Left kidney (tissue), 8 donors: ENCODE results near the gene ST8SIA2. TPM values are rescaled to one million over a fixed set of nuclear protein-coding genes. Genes with fewer than 3 reads are reported as not detected.

Experiments
- DNase-seq: peaks from one replicate; pipeline ENCODE4 v3.0.0-alpha.2; 2013
- long read RNA-seq, 8 donors: transcript quantifications; one replicate each; lab custom pipeline, GENCODE V29; 2026
- polyA plus RNA-seq: library from polyadenylated mRNA; unstranded; fragments of 120-200 nt; gene quantifications from one replicate; pipeline ENCODE4 v1.2.1, GENCODE V29; 2013; ENCODE audit not compliant: insufficient read length

The ST8SIA2 gene
- polyA plus RNA-seq: 5.3 TPM
- long read RNA-seq, donor 1, full-length matches to known transcripts: 2 of 2 reads
- long read RNA-seq, donor 1, partial matches to known transcripts: 0 of 2 reads
- long read RNA-seq, donor 1, other reads (novel, unspliced or antisense): 0 of 2 reads
- long read RNA-seq, donor 2, full-length matches to known transcripts: 2 of 2 reads
- long read RNA-seq, donor 2, partial matches to known transcripts: 0 of 2 reads
- long read RNA-seq, donor 2, other reads (novel, unspliced or antisense): 0 of 2 reads
- long read RNA-seq, donor 3, full-length matches to known transcripts: 1 of 1 reads
- long read RNA-seq, donor 3, partial matches to known transcripts: 0 of 1 reads
- long read RNA-seq, donor 3, other reads (novel, unspliced or antisense): 0 of 1 reads
- long read RNA-seq, donor 4: 0 reads
- long read RNA-seq, donor 5: 0 reads
- long read RNA-seq, donor 6, full-length matches to known transcripts: 1 of 1 reads
- long read RNA-seq, donor 6, partial matches to known transcripts: 0 of 1 reads
- long read RNA-seq, donor 6, other reads (novel, unspliced or antisense): 0 of 1 reads
- long read RNA-seq, donor 7: 0 reads
- long read RNA-seq, donor 8: 0 reads

- DNase-seq: no peak
Observed at GRCh38 chr15:92393071-92393979, at the start of gene ST8SIA2. Gene ST8SIA2 (plus strand): TSS chr15:92393881. CDS start chr15:92394065, 184 bp downstream.

- DNase-seq: no peak
Observed at GRCh38 chr15:92343924-92344643, 49.6 kb upstream of the ST8SIA2 start.

DNA sequence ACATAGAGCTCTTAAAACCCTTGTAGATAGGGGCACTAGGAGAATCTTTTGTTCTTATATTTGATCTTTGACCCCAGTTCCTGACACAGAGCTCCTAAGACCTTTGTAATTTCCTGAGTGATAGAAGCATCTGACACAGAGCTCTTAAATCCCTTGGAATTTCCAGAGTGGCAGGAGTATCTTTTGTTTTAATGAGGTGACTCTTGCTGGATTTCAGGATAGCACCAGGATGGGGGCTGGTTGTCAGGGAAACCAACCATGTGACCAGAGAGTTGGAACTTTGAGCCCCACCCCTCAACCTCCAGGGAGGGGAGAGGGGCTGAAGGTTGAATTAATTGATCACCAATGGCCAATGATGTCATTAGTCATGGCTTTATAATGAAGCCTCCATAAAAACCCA, 47.6 kb upstream of the ST8SIA2 start:
- DNase-seq: no peak

- no peak for DNase-seq
Observed at GRCh38 chr15:92355307-92355706, 38.4 kb upstream of the ST8SIA2 start.

- DNase-seq: no peak
Observed at GRCh38 chr15:92361321-92362000, 32.2 kb upstream of the ST8SIA2 start.

- no peak for DNase-seq
Observed at GRCh38 chr15:92362001-92362350, 31.7 kb upstream of the ST8SIA2 start.

DNA sequence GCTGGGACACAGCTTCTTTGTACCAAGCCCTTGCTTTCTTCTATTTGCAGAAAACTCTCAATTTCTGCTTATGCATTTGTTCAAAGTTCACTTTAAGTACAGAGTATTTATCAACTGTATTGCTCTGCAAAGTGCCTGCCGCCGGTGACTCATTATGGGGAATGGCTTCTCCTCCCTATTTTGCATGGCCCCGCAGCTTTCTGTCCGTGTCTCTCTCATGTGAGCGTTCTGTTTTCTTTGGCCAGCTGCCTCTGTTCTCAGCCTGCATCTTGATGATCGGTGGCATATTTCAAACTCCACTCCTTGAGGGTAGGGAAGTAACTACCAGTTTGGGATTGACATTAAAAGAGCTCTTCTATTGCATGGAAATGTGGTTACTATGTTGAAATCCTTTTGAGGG, 28.6 kb upstream of the ST8SIA2 start:
- no peak for DNase-seq

DNA sequence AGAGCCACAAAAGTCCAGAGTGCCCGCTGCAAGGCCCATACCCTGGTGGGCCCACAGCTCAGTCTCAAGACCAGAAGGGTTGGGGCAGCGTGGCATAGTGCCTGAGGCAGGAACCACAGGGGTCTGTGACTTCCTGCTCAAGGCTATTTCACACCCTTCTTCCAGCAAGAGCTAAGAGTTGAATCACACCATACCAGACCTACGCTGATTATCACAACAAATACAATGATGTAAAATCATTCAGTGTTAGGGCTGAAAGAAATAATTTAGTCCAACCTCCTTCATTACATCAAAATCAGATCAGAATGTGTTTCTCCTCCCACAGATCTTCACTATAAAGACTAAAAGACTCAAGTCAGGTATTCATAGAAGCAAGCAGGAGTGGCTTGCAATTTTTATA, 27.8 kb upstream of the ST8SIA2 start:
- no peak for DNase-seq

DNA sequence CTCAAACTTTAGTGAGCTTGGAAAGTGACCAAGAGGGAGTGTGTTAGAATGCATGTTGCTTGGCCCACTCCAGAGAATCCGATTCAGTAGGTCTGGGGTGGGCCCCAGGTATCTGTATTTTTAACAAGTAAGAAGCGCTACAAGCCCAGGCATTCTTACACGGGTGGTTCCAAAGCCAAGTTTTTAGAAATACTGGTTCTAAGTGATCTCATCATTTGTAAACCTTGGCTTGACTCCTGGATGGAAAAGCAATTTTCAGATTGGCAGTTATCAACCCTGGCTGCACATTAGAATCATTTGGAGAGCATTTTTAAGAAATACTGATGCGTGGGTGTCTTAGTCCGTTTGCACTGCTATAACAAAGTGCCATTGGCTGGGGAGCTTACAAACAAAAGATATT, 27.3 kb upstream of the ST8SIA2 start:
- DNase-seq: no peak

DNA sequence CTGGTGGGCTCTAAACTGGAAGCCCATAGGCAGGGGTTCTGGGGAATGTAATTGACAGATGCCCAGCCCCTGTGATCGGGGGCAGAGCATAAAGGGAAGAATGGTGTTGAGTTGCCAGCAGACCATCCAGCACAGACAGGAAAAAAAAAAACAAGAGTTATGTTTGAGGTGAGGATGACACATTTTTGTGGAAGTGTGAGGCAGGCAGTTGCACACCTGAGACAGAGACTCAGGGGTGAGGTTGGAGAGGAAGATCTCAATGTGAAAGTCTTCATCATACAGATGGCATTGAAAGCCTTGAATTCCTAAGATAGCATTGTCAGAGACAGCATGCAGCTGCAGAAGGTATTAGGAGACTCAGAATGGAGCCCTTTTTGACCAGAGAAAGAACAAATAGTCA, 18.6 kb upstream of the ST8SIA2 start:
- DNase-seq: no peak

DNA sequence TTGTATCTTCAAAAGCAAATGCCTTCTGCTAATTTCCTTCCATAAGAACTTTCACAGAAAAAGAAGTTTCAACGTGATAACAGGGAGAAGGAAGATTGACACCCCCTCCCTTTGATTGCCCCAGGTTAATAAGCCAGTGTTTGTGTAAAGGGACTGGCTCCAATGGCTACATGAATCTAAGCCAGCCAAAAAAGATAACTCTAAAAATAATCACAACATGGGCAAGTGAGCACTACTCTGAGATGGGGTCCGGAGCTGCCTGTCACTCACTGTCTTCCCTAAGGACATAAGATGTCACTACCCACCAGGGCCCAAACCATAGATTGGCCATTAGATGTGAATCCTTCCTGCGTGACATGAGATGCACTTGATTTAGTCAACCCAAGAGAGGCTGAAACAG, 17.6 kb upstream of the ST8SIA2 start:
- DNase-seq: no peak

DNA sequence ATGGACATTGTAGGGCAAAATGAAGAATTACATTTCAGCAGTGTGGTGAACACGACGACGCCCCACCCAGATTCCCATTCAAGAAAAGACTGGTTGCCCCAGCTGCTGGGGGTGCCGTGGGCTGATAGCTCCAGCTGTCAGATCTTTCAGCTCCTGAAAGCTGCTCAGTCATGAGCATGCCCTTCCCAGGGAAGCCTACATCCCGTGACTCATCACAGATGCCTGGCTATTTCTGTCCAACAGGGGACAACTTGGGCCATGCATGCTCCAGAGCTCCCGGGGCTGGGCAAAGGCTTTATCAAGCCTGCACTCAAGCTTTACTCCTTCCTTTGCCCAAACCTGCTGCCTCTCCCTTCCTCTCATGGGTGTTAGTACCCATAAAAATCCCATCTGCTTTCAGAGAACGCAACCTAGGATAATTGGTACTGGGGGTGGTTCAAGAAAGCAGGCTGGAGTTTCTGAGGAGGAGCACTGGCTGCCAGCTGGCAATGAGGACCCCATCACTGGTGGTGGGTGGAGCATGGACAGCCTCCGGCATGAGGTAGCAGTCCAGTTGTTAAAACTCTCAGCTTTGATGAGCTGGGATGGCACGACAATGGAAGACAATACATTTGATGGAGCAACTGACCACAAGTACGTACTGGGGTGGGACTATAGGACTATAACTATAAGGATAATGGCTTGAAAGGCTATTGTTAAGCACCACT, 16.4 kb upstream of the ST8SIA2 start:
- no peak for DNase-seq

- DNase-seq: no peak
Observed at GRCh38 chr15:92383519-92384324, 10.0 kb upstream of the ST8SIA2 start.

DNA sequence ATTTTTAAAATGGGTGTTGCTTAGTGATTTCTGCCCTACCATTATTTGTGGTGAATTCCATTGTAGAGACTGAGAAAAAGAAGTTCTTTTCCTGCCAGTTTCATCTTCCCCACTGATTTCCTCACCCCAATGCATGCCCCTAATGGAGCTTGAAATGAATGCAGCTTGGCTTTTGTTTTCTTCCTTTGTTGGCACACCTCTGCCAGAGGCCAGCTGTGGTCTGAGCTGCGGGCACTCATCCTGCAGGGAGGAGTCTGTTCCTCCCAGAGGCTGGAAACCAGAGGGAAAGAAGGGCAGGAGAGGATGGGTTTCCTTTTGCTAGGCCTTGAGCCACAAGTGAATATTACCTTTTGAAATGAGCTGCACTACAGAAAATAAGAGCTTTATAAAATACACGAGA, 9.3 kb upstream of the ST8SIA2 start:
- DNase-seq: no peak

DNA sequence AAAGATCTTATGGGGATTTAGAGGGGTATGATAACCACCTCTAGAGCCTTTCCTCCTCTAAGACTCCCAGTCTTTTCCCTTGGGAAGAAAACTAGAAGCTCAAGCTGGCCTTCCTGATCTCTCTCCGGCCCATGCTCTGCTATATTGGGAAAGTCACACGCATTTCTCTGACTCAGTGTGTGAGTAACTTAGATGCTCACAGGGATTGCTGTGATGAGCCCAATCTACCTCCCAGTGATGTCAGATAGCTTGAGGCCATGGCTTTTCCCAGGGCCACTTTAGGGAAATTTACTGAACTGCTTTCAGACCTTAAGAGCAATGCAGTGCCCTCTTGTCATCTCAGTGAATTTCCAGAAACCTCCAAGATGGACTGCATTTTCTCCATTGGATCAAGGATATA, 8.6 kb upstream of the ST8SIA2 start:
- DNase-seq: no peak

DNA sequence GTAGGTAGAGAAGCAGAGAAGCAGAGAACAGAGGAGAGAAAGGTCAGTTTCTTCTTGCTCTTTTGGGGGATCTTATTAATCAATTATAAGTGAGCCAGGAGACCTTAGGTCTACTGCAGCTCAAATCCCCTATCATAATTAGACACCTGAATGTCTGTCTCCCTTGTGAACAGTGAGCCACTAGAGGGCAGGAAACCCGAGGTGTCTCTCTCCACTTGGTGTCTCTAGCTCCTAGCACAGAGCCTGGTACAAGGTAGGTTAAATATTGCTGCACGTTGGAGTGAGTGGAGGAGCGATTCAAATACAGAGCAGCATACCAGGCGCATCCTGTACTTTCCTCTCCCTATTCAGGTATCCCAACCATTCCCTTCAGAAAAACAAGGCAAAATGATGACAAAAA, 2.0 kb upstream of the ST8SIA2 start:
- no peak for DNase-seq

DNA sequence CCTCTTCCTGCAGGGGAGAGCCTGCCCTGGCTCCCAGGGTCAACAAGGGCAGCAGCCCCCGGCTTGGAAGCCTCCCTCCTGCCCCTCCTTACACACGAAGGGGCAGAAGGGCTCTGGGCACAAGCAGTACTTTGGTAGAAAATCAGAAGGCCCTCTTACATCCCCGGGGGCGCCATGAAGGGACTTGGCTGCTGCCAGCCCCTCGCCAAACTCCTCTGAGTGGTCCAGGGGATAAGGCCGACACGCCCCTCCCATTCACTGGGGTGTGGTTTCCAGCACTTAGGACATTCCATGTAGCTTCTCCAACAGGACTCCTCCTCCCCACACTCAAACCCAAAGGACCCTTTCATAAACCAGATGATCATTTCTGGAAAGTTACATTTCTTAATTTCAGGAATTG, 1.2 kb upstream of the ST8SIA2 start:
- no peak for DNase-seq

GRCh38 chr15:92393980-92394308, 263 bp downstream of the ST8SIA2 start:
- DNase-seq: no peak

GRCh38 chr15:92394309-92395097, 822 bp downstream of the ST8SIA2 start:
- DNase-seq: no peak
